SJCRH30 (cell line): ENCODE results near the gene CUL4A. TPM values are rescaled to one million over a fixed set of nuclear protein-coding genes. Genes with fewer than 3 reads are reported as not detected.

Experiments
- DNase-seq, 2 experiments: peaks; one replicate each; pipeline ENCODE4 v3.0.0-alpha.2; 2015 to 2020
- H3K27ac ChIP-seq: fragments of 250-450 bp; sonication (Bioruptor Pico); 2 replicates; pipeline ENCODE4 v1.5.1; 2020; ENCODE audit warnings: mild to moderate bottlenecking, moderate library complexity
- H3K27me3 ChIP-seq: fragments of 250-450 bp; sonication (Bioruptor Pico); 2 replicates; pipeline ENCODE4 v1.5.1; 2020; ENCODE audit warnings: mild to moderate bottlenecking, moderate library complexity
- H3K36me3 ChIP-seq: fragments of 250-450 bp; sonication (Bioruptor Pico); 2 replicates; pipeline ENCODE4 v1.5.1; 2020; ENCODE audit warnings: mild to moderate bottlenecking, moderate library complexity
- H3K4me1 ChIP-seq: fragments of 250-450 bp; sonication (Bioruptor Pico); 2 replicates; pipeline ENCODE4 v1.5.1; 2020; ENCODE audit warnings: mild to moderate bottlenecking, moderate library complexity
- H3K4me3 ChIP-seq: fragments of 250-450 bp; sonication (Bioruptor Pico); 2 replicates; pipeline ENCODE4 v1.5.1; 2020; ENCODE audit warnings: mild to moderate bottlenecking, moderate library complexity
- H3K9me3 ChIP-seq: fragments of 250-450 bp; sonication (Bioruptor Pico); replicated peaks from 2 replicates; pipeline ENCODE4 v1.5.1; 2020; ENCODE audit warnings: mild to moderate bottlenecking, moderate library complexity
- total RNA-seq: library from RNA; depleted of rRNA; stranded (reverse); fragments of >200 nt; shearing (Covaris generic); gene quantifications from 2 replicates; pipeline ENCODE4 v1.2.3, GENCODE V29; 2014; rRNA removed

CUL4A gene
- total RNA-seq, 1 experiment from 2014 or later: 67.4 TPM

- Histone ChIP-seq H3K27me3 (no peaks in the 10 kb centered on the region), H3K4me1 (no peaks in the 10 kb centered on the region), H3K27ac (no peak overlapping the region), H3K4me3 (no peak overlapping the region), H3K9me3 (no peaks in the 10 kb centered on the region), H3K36me3 (peaks cover 2% of the 10 kb centered on the region; the same call in 1 of the 2 replicates)
- DNase-seq: no peak
Observed at GRCh38 chr13:113315992-113316391, 106.6 kb downstream of the CUL4A start.

Other genes starting within 250 kb of the CUL4A start
- gene MCF2L, start 240.4 kb upstream of the CUL4A start, total RNA-seq: 4.4 and 4.6 TPM in 2 replicates
- not detected in 2 replicates for gene F7, start 103.8 kb upstream of the CUL4A start, total RNA-seq
- gene F10, start 86.8 kb upstream of the CUL4A start, total RNA-seq: 0.16 and 0.56 TPM in 2 replicates
- gene PROZ, start 51.0 kb upstream of the CUL4A start, total RNA-seq: not detected in 2 replicates
- gene PCID2, start 944 bp upstream of the CUL4A start, total RNA-seq: 59.5 and 64.6 TPM in 2 replicates
- gene LAMP1, start 87.6 kb downstream of the CUL4A start, total RNA-seq: 62.1 and 62.6 TPM in 2 replicates
- gene GRTP1, start 154.5 kb downstream of the CUL4A start, total RNA-seq: 0.89 and 1.2 TPM in 2 replicates
- gene ADPRHL1, start 243.9 kb downstream of the CUL4A start, total RNA-seq: 1.9 and 2.2 TPM in 2 replicates